ENCODE data around the gene EML6. TPM values are rescaled to one million over a fixed set of nuclear protein-coding genes. Genes with fewer than 3 reads are reported as not detected.

The EML6 gene
- total and polyA plus RNA-seq, 4 donors = 0.94 to 5.1 (median 2.0) TPM

- Histone ChIP-seq H3K4me1 (ENCODE audit: control insufficient read depth in 5 of 5, insufficient read depth in 5 of 5, low read length in 5 of 5) (peaks cover 0 to 15% (median 7%) of the 10 kb centered on the region in 5 donors), H3K9me3 (ENCODE audit: control insufficient read depth in 4 of 4, insufficient read depth in 3 of 4, low read length in 3 of 4) (no peaks in the 10 kb centered on the region), H3K36me3 (ENCODE audit: control insufficient read depth in 4 of 4, insufficient read depth in 4 of 4, low read length in 4 of 4) (peaks cover 0 to 12% (median 1%) of the 10 kb centered on the region in 4 donors), H3K27ac (ENCODE audit: low read depth in 1 of 2, low read length in 1 of 2) (no peak overlapping the region), H3K9ac (ENCODE audit: insufficient read depth in 1 of 2, low read length in 2 of 2) (no peak overlapping the region), H3K4me3 (no peak overlapping the region), H3K27me3 (ENCODE audit: control insufficient read depth in 3 of 3, insufficient read depth in 3 of 3, low read length in 2 of 3) (no peaks in the 10 kb centered on the region)
- DNase-seq = no peak
- TF ChIP-seq CTCF (IDR thresholded peaks at IDR 0.05; ENCODE audit: control extremely low read depth, extremely low read depth) = no peak
- 97% methylated on average over 18 of the region's 18 CpGs for WGBS, 2 donors
- no peak for ATAC-seq (ENCODE audit: insufficient read depth, low FRiP score)
Measured at GRCh38 chr2:54967759-54968365, 244.4 kb downstream of the EML6 start.

GRCh38 chr2:54968561-54969218 is 245.2 kb downstream of the EML6 start:
- DNase-seq = no peak
- Histone ChIP-seq H3K9me3 (ENCODE audit: control insufficient read depth in 4 of 4, insufficient read depth in 3 of 4, low read length in 3 of 4) (no peaks in the 10 kb centered on the region), H3K27me3 (ENCODE audit: control insufficient read depth in 3 of 3, insufficient read depth in 3 of 3, low read length in 2 of 3) (no peaks in the 10 kb centered on the region), H3K36me3 (ENCODE audit: control insufficient read depth in 4 of 4, insufficient read depth in 4 of 4, low read length in 4 of 4) (peaks cover 0 to 12% (median 1%) of the 10 kb centered on the region in 4 donors), H3K9ac (ENCODE audit: insufficient read depth in 1 of 2, low read length in 2 of 2) (no peak overlapping the region), H3K27ac (ENCODE audit: low read depth in 1 of 2, low read length in 1 of 2) (no peak overlapping the region), H3K4me1 (ENCODE audit: control insufficient read depth in 5 of 5, insufficient read depth in 5 of 5, low read length in 5 of 5) (peaks cover 0 to 15% (median 7%) of the 10 kb centered on the region in 5 donors), H3K4me3 (no peak overlapping the region)
- no peak for ATAC-seq (ENCODE audit: insufficient read depth, low FRiP score)
- WGBS, 2 donors = 89 to 93% methylated on average over 10 of the region's 10 CpGs
- no peak for TF ChIP-seq CTCF (IDR thresholded peaks at IDR 0.05; ENCODE audit: control extremely low read depth, extremely low read depth)

GRCh38 chr2:54969295-54969939 is 246.0 kb downstream of the EML6 start:
- ATAC-seq (ENCODE audit: insufficient read depth, low FRiP score) (no peak), DNase-seq (peak in 1 of 3 donors; percentile 32)
- Histone ChIP-seq H3K27ac (ENCODE audit: low read depth in 1 of 2, low read length in 1 of 2) (no peak overlapping the region), H3K27me3 (ENCODE audit: control insufficient read depth in 3 of 3, insufficient read depth in 3 of 3, low read length in 2 of 3) (no peaks in the 10 kb centered on the region), H3K9ac (ENCODE audit: insufficient read depth in 1 of 2, low read length in 2 of 2) (no peak overlapping the region), H3K36me3 (ENCODE audit: control insufficient read depth in 4 of 4, insufficient read depth in 4 of 4, low read length in 4 of 4) (peaks cover 0 to 12% (median 1%) of the 10 kb centered on the region in 4 donors), H3K9me3 (ENCODE audit: control insufficient read depth in 4 of 4, insufficient read depth in 3 of 4, low read length in 3 of 4) (no peaks in the 10 kb centered on the region), H3K4me1 (ENCODE audit: control insufficient read depth in 5 of 5, insufficient read depth in 5 of 5, low read length in 5 of 5) (peaks cover 0 to 15% (median 7%) of the 10 kb centered on the region in 5 donors), H3K4me3 (no peak overlapping the region)
- TF ChIP-seq CTCF (IDR thresholded peaks at IDR 0.05; ENCODE audit: control extremely low read depth, extremely low read depth) = no peak
- WGBS, 2 donors = 68 to 91% methylated on average over 4 of the region's 4 CpGs
